Sigmoid colon (tissue), 3 donors: Measurements from ENCODE around the gene P2RX3.

Experiments
- CTCF ChIP-seq, 4 experiments: fragments of 450-650 bp in 3 of 4; fragments of 200-600 bp in 1 of 4; IDR thresholded peaks; one replicate each; pipeline ENCODE4 v1.5.1; 2016 to 2019; ENCODE audit warnings: antibody characterized with exemption in 4 of 4, mild to moderate bottlenecking in 3 of 4, moderate library complexity in 2 of 4
- POLR2A ChIP-seq, 2 donors: fragments of 450-650 bp; IDR thresholded peaks; one replicate each; pipeline ENCODE4 v1.6.1; 2016; ENCODE audit warnings: antibody characterized with exemption in 2 of 2, mild to moderate bottlenecking in 2 of 2, moderate library complexity in 2 of 2

DNA sequence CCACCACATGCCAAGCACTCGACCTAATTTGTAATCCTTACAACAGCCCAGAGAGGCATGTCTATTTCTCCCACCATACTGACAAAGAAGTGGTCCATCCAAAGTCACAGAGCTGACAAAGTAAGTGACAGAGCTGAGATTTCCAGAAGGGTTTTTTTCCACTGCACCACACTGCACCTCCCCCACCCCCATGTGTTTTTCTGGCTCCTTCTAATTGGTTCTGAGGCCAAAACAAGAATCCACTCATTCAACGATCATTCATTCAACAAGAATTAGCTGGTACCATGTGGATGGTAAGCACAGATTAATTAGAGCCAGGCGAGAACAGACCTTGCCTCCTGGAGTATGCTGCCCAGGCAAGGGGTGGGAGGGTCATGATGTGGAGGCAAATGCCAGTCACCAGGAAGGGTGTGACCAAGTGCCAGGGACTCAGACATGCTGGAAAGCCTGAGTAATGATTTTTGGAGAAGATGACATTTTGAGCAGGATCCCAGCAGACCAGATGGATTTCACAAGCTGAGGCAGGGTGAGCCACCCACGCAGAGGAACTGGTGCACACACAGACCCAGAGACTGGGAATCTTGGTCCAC is 67.2 kb downstream of the P2RX3 start:
- TF ChIP-seq CTCF (IDR thresholded peaks at IDR 0.05): no peak
- no peak for TF ChIP-seq POLR2A (IDR thresholded peaks at IDR 0.05)
